ENCODE data around the gene CMTR1.

Gene CMTR1

DNA sequence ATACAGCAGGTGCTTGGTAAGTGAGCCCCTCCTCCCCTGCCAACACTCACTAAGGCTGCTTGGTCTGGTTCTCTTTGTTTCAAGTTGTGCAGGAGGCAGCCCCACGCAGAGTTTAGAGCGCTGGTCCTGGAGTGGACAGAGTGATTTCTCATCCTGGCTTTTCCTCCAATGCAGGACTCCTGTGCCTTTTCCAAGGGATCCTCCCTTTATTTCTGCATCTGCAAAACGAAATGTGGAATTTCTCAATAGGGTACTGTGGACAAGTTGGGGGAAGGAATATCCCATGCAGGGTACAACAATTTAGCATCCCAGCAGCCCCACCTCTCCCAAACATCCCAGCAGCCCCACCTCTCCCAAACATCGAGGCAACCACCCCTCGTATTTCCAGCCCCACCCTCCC is 97.3 kb downstream of the CMTR1 start:
- TF ChIP-seq ZNF248 (tag by site-specific recombination; IDR thresholded peaks at IDR 0.05) (no peak), KLF1 (tag by site-specific recombination; IDR thresholded peaks at IDR 0.05) (peak; percentile 82)
- Histone ChIP-seq H3K27ac (ENCODE audit: extremely low read depth, low read depth, low read length) (no peak overlapping the region), H3K36me3 (ENCODE audit: control insufficient read depth in 2 of 2, insufficient read depth in 1 of 2, low read length in 2 of 2) (no peaks in the 10 kb centered on the region), H3K4me3 (ENCODE audit: low read depth, low read length) (no peak overlapping the region), H3K9me3 (ENCODE audit: control insufficient read depth, insufficient read depth, low read depth, low read length) (no peaks in the 10 kb centered on the region), H3K4me1 (ENCODE audit: control insufficient read depth, insufficient read depth, low read length) (no peaks in the 10 kb centered on the region)
- ChIA-PET POLR2A (no interaction called here), CTCF (no interaction called here)

DNA sequence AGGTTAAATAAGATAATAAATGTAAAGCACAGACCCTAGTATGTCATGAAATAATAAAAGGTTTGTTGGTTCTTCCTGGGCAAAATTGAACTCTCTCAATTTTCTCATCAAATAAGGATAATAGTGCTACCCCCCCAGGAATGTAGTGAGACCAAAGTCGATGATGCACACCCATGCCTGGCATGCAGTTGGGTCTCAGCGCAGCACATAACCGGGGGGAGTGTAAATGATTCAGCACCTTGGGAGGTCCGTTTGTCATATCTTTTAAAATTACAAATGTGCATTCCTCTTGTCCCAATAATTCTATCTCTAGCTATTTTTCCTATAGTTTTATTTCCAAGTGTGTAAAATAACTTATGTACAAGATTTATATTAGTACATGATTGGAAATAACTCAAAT is 98.0 kb downstream of the CMTR1 start:
- ChIA-PET CTCF (interaction anchor here (0.9 kb wide), 1 partner anchor 35 kb away, joined by 3 read pairs; no protein-coding TSS in a partner anchor), POLR2A (interaction anchor here (0.6 kb wide), 1 partner anchor 159 kb away, joined by 3 read pairs; no protein-coding TSS in a partner anchor)
- Histone ChIP-seq H3K27ac (ENCODE audit: extremely low read depth, low read depth, low read length) (no peak overlapping the region), H3K36me3 (ENCODE audit: control insufficient read depth in 2 of 2, insufficient read depth in 1 of 2, low read length in 2 of 2) (no peaks in the 10 kb centered on the region), H3K4me3 (ENCODE audit: low read depth, low read length) (no peak overlapping the region), H3K4me1 (ENCODE audit: control insufficient read depth, insufficient read depth, low read length) (peaks cover 3% of the 10 kb centered on the region; the same call in 1 of the 2 replicates), H3K9me3 (ENCODE audit: control insufficient read depth, insufficient read depth, low read depth, low read length) (no peaks in the 10 kb centered on the region)
- TF ChIP-seq ZBTB20 (tag by site-specific recombination; IDR thresholded peaks at IDR 0.05) (no peak), ZNF658 (tag by site-specific recombination; IDR thresholded peaks at IDR 0.05) (no peak), ZNF202 (tag by site-specific recombination; IDR thresholded peaks at IDR 0.05; ENCODE audit: borderline replicate concordance) (no peak), ZNF76 (tag by site-specific recombination; IDR thresholded peaks at IDR 0.05; ENCODE audit: borderline replicate concordance, low read depth) (no peak), ZNF324 (tag by site-specific recombination; IDR thresholded peaks at IDR 0.05) (no peak), ZNF2 (tag by site-specific recombination; IDR thresholded peaks at IDR 0.05) (no peak), ZNF560 (tag by site-specific recombination; IDR thresholded peaks at IDR 0.05; ENCODE audit: borderline replicate concordance) (no peak), ZNF629 (tag by site-specific recombination; IDR thresholded peaks at IDR 0.05) (no peak)
- TF ChIP-seq, protein P1, sequence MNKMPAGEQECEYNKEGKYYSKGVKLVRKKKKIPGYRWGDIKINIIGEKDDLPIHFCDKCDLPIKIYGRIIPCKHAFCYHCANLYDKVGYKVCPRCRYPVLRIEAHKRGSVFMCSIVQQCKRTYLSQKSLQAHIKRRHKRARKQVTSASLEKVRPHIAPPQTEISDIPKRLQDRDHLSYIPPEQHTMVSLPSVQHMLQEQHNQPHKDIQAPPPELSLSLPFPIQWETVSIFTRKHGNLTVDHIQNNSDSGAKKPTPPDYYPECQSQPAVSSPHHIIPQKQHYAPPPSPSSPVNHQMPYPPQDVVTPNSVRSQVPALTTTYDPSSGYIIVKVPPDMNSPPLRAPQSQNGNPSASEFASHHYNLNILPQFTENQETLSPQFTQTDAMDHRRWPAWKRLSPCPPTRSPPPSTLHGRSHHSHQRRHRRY (tag by site-specific recombination; IDR thresholded peaks at IDR 0.05) = no peak
- TF ChIP-seq, protein P2, sequence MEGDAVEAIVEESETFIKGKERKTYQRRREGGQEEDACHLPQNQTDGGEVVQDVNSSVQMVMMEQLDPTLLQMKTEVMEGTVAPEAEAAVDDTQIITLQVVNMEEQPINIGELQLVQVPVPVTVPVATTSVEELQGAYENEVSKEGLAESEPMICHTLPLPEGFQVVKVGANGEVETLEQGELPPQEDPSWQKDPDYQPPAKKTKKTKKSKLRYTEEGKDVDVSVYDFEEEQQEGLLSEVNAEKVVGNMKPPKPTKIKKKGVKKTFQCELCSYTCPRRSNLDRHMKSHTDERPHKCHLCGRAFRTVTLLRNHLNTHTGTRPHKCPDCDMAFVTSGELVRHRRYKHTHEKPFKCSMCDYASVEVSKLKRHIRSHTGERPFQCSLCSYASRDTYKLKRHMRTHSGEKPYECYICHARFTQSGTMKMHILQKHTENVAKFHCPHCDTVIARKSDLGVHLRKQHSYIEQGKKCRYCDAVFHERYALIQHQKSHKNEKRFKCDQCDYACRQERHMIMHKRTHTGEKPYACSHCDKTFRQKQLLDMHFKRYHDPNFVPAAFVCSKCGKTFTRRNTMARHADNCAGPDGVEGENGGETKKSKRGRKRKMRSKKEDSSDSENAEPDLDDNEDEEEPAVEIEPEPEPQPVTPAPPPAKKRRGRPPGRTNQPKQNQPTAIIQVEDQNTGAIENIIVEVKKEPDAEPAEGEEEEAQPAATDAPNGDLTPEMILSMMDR (tag by site-specific recombination; IDR thresholded peaks at IDR 0.05) = no peak
